KBM-7 (cell line): ENCODE results near the gene MTIF3.

Source experiments
- DNase-seq: peaks from one replicate; pipeline ENCODE4 v3.0.0-alpha.2; 2015
- in situ Hi-C: fragments of 300-500 bp; cut with MboI; formaldehyde crosslinking; loops from 2 replicates; pipeline ENCODE4 v1.14.3; 2020; ENCODE audit warnings: low sequenced_read_pairs, low pct_unique_long_range_greater_than_20kb, mixed read lengths

MTIF3 gene

DNA sequence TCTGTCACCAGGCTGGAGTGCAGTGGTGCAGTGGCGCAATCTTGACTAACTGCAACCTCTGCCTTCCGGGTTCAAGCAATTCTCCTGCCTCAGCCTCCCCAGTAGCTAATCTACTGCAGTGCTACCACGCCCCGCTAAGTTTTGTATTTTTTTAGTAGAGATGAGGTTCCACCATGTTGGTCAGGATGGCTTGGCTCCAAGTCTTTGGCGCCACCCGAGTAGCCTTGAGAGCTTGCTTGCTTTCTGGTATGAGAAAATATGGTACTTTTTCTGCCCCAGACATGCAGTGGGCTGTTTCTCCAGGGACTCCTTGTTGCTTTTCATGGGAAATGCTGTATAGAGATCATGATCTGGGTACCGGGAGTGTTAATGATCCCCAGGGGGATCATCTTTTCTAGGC, 60.5 kb downstream of the MTIF3 start:
- DNase-seq, result no peak
- in situ Hi-C loops, result loop anchor here (25.0 kb wide), 1 partner anchor 597 kb away; the partner anchor contains the start of gene URAD

DNA sequence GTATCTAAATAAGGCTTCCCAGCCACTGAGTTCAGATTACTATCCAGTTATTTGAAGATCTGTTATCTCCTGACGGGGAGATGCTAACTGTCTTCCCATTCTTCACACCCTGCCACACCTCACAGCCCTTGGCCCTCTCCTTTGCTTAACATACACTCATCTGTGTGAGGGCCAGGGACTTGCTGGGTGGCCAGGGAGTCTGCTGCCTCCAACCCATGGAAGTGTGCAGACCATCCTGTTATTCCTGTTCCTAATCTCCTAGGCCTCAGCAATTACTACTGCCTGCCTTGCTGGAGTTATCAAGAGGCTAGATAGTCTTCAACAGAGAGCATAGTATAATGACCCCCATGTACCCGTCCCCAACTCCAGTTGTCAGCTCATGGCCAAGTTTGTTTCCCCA, 62.1 kb downstream of the MTIF3 start:
- in situ Hi-C loops, result loop anchor here (25.0 kb wide), 1 partner anchor 599 kb away; the partner anchor contains the start of gene URAD

More for the DNA sequence above, 62.1 kb downstream of the MTIF3 start:
- no peak for DNase-seq
